ENCODE data around the gene STUM. TPM values are rescaled to one million over a fixed set of nuclear protein-coding genes. Genes with fewer than 3 reads are reported as not detected.

The STUM gene
- total and polyA plus RNA-seq, 10 of the 15 experiments (the other 5 are each of a cell fraction or from before 2014, with no cell fraction given), result under 0.01 to 0.15 (median 0.09) TPM; not detected in 5

DNA sequence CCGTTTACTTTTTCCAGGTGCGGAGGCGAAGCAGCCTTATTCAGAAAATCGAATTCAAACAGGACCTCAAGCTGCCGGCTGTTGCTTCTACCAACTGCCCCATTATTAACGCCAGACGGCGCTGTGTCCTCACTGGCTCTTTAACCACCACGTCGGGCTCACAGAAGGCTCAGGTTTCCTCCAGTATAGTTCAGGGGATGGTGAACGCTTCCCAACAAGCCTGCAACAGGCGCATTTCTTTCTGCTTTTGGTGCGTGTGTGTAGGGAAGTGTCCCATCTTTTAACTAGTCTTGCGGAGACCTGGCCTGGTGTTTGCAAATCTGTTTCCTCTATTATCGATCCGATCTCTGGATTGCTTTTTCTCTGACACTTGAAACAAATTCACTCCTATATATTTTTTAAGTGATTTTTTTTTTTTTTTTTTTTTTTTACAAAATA is 791 bp upstream of the STUM start:
- Histone ChIP-seq H3K4me2 (ENCODE audit: control insufficient read depth, insufficient read depth) (no peak overlapping the region), H3K9me3 (replicated peaks; ENCODE audit: control insufficient read depth, insufficient read depth, low read length) (no peaks in the 10 kb centered on the region), H3K79me2 (ENCODE audit: control insufficient read depth, insufficient read depth, low read length) (no peaks in the 10 kb centered on the region), H3K4me3 (no peak overlapping the region), H2AFZ (ENCODE audit: control insufficient read depth, low read depth, low read length) (no peak overlapping the region), H3K27me3 (replicated peaks in 1 of 2; ENCODE audit: control insufficient read depth in 2 of 2, insufficient read depth in 2 of 2, low read length in 1 of 2) (peaks cover 10 to 11% of the 10 kb centered on the region in 2 experiments; a peak in 3 of 4 replicates), H3K4me1 (ENCODE audit: control insufficient read depth, insufficient read depth, low read length) (peaks cover 9% of the 10 kb centered on the region), H3K36me3 (ENCODE audit: control insufficient read depth in 2 of 2, insufficient read depth in 2 of 2, low read length in 1 of 2) (no peaks in the 10 kb centered on the region), H3K9ac (ENCODE audit: control insufficient read depth, insufficient read depth, low read length) (no peak overlapping the region), H3K27ac (ENCODE audit: control insufficient read depth, insufficient read depth) (no peak overlapping the region), H4K20me1 (ENCODE audit: control insufficient read depth, insufficient read depth) (no peaks in the 10 kb centered on the region)
- intact Hi-C loops (cut with micrococcal nuclease; ENCODE audit: unreplicated experiment) (loop anchor here (1.0 to 5.0 kb wide), 3 partner anchors 60 to 280 kb away; no protein-coding TSS in a partner anchor), in situ Hi-C loops (cut with MboI) (no loop called here)
- peak; percentile 93 for FAIRE-seq
- ChIA-PET POLR2A (no interaction called here), SMC1A (ENCODE audit: uncharacterized antibody, unreplicated experiment) (interaction anchor here (0.8 to 1.5 kb wide), 7 partner anchors 14 to 454 kb away, joined by 3 to 9 read pairs (median 4); no protein-coding TSS in a partner anchor), RAD21 (ENCODE audit: unreplicated experiment) (interaction anchor here (0.9 to 2.3 kb wide), 6 partner anchors 57 to 422 kb away, joined by 3 to 11 read pairs (median 4); no protein-coding TSS in a partner anchor), CTCF (interaction anchor here (0.6 to 2.7 kb wide), 23 partner anchors 9 to 435 kb away, joined by 3 to 20 read pairs (median 3); partner anchors contain the start of gene PARP1)
- peak; percentile 92 for ATAC-seq
- no TSS peak for BruUV-seq (replicated peaks)
- under 1% methylated on average over 16 of the region's 16 CpGs for WGBS (ENCODE audit: insufficient coverage, insufficient replicate concordance, low lambda C conversion rate, missing lambda C conversion rate)
- peak; percentile 17 for DNase-seq (ENCODE audit: low read depth, low spot score)
- TF ChIP-seq RELB (IDR thresholded peaks at IDR 0.05; ENCODE audit: low read depth) (no peak), RAD51 (IDR thresholded peaks at IDR 0.05) (no peak), CREM (IDR thresholded peaks at IDR 0.05; ENCODE audit: low read depth) (0 out of 2 replicates have a peak, but pooled peaks have one; percentile 32), BCLAF1 (IDR thresholded peaks at IDR 0.05) (no peak), KDM1A (IDR thresholded peaks at IDR 0.05; ENCODE audit: borderline replicate concordance) (no peak), IKZF2 (IDR thresholded peaks at IDR 0.05) (no peak), SP1 (IDR thresholded peaks at IDR 0.05; ENCODE audit: low read depth, low read length) (no peak), ZNF622 (IDR thresholded peaks at IDR 0.05) (no peak), BHLHE40 (IDR thresholded peaks at IDR 0.05; ENCODE audit: borderline replicate concordance in 1 of 2, low read depth in 2 of 2, low read length in 1 of 2) (peak in 1 of 2 experiments; percentile 56; a peak in 2 of 4 replicates), RAD21 (IDR thresholded peaks at IDR 0.05; ENCODE audit: insufficient read depth, low read depth, low read length) (peak; percentile 87), MEF2B (IDR thresholded peaks at IDR 0.05; ENCODE audit: partially characterized antibody, poor library complexity, severe bottlenecking) (no peak), HDGF (IDR thresholded peaks at IDR 0.05) (no peak), USF2 (IDR thresholded peaks at IDR 0.05; ENCODE audit: borderline replicate concordance, low read depth, low read length) (no peak), SMC3 (IDR thresholded peaks at IDR 0.05; ENCODE audit: borderline replicate concordance, low read length) (peak; percentile 80), CTCF (IDR thresholded peaks at IDR 0.05 in 2 of 3, conservative IDR thresholded peaks at IDR 0.05 in 1 of 3; ENCODE audit: control insufficient read depth in 2 of 3, extremely low read depth in 1 of 3, insufficient read depth in 1 of 3, low read depth in 3 of 3, low read length in 3 of 3) (peak; percentile 90 to 97 (median 93)), ZNF207 (IDR thresholded peaks at IDR 0.05; ENCODE audit: borderline replicate concordance) (no peak), ATF7 (IDR thresholded peaks at IDR 0.05; ENCODE audit: low read depth) (no peak)
